IPS-NIHi7 (cell line): ENCODE results near the gene SNHG17.
"Not testable (repeated sequence)": the region's sequence is repeated elsewhere in the genome, so short reads cannot be mapped to it uniquely, and the experiment has no call there.

Source experiments
- DNase-seq: peaks from one replicate; pipeline ENCODE4 v3.0.0; 2012; ENCODE audit warnings: mixed read lengths; ENCODE audit errors: extremely low spot score

Gene SNHG17

GRCh38 chr20:38447931-38448675, 13.0 kb upstream of the SNHG17 start:
- no peak for DNase-seq

- DNase-seq, result no peak
Measured at GRCh38 chr20:38447251-38447661, 12.1 kb upstream of the SNHG17 start.

GRCh38 chr20:38446441-38447209, 11.5 kb upstream of the SNHG17 start:
- DNase-seq, result peak; percentile 91

GRCh38 chr20:38445901-38446425, 10.8 kb upstream of the SNHG17 start:
- no peak for DNase-seq

- DNase-seq, result no peak
Measured at GRCh38 chr20:38445381-38445796, 10.3 kb upstream of the SNHG17 start.

- DNase-seq, result no peak
Measured at GRCh38 chr20:38441916-38442315, 6.8 kb upstream of the SNHG17 start.

GRCh38 chr20:38441110-38441509, 6.0 kb upstream of the SNHG17 start:
- not testable (repeated sequence) for DNase-seq

- no peak for DNase-seq
Measured at GRCh38 chr20:38437796-38438195, 2.7 kb upstream of the SNHG17 start.

GRCh38 chr20:38435555-38435939, 419 bp upstream of the SNHG17 start:
- no peak for DNase-seq

GRCh38 chr20:38434301-38434741, 807 bp downstream of the SNHG17 start:
- no peak for DNase-seq

GRCh38 chr20:38433304-38433972, 1.7 kb downstream of the SNHG17 start:
- no peak for DNase-seq

GRCh38 chr20:38432870-38433269, 2.3 kb downstream of the SNHG17 start:
- DNase-seq, result not testable (repeated sequence)

- DNase-seq, result no peak
Measured at GRCh38 chr20:38432292-38432691, 2.8 kb downstream of the SNHG17 start.

GRCh38 chr20:38430679-38431325, 4.3 kb downstream of the SNHG17 start:
- DNase-seq, result no peak

GRCh38 chr20:38429301-38429700, 5.8 kb downstream of the SNHG17 start:
- no peak for DNase-seq

GRCh38 chr20:38428800-38429199, 6.3 kb downstream of the SNHG17 start:
- no peak for DNase-seq

- no peak for DNase-seq
Measured at GRCh38 chr20:38427655-38428023, 7.5 kb downstream of the SNHG17 start.

- no peak for DNase-seq
Measured at GRCh38 chr20:38426006-38426897, 8.9 kb downstream of the SNHG17 start.

GRCh38 chr20:38424401-38424800, 10.7 kb downstream of the SNHG17 start:
- no peak for DNase-seq

- DNase-seq, result no peak
Measured at GRCh38 chr20:38423541-38423940, 11.6 kb downstream of the SNHG17 start.

GRCh38 chr20:38421915-38422314, 13.2 kb downstream of the SNHG17 start:
- no peak for DNase-seq
